GM18511 (cell line): ENCODE results near the gene ELF5.

Source experiments
- ATAC-seq: cut with Tn5 transposase; IDR thresholded peaks from one replicate; pipeline ENCODE4 v1.9.1; 2021; ENCODE audit warnings: mild to moderate bottlenecking, moderate library complexity; ENCODE audit not compliant: unreplicated experiment

ELF5 gene

DNA sequence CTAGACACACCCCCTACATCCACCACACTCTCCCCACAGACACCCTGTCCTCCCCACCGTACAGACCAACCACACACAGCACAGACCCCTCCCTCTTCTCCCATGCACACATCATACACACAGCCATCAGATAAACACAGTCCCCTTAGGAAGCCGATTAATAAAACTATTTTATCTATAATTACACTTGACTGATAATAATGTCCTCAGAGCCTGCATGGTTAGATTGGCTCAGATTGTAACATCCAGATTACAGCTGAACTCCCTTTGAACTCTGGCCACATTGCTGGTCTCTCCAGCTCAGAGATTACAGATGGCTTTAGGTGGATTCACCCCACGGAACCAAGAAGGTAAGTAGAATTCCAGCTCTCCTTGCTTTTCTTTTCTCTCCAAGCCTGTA, 9.5 kb upstream of the ELF5 start:
- no peak for ATAC-seq

DNA sequence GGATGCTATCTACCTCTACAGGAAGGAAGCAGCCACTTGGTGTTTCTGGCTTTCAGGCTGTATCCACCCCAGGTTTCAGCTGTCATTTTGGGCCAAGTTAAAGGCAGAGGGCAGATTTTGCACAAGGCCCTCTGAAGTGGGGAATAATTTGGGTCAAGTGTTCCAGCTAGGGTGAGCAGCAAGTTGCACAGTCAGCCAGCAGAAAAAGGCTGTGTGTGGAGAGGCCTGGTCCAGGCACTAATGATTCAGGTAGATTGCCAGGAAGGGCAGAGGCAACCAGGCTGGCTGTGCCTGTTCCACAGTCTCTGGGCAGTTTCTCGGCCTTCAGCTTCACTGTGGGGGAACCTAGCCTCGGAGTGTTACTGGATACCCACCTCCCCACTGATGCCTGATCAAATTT, 8.6 kb upstream of the ELF5 start:
- no peak for ATAC-seq

GRCh38 chr11:34521265-34521664, 7.7 kb upstream of the ELF5 start:
- no peak for ATAC-seq

- no peak for ATAC-seq
Measured at GRCh38 chr11:34519595-34520235, 6.1 kb upstream of the ELF5 start.

GRCh38 chr11:34516247-34517040, 2.9 kb upstream of the ELF5 start:
- ATAC-seq, result no peak

DNA sequence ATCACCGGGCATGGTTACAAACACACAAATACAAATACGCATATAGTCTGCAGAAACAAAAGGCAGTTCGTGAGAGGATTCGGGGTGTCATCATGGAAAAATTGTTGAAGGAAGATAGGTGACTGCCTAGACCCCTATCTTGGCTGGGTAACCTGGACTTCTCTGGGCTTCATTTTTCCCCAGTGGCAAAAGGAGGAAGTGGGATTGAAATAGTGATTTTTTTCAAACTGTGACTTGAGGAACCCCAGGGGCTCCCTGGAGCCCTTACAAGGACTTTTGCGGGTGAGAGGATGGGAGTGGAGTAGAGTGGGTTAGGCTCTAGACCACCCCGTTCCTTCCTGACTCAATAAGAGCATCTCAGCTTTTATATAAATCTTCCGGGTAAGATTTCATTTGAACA, 1.0 kb upstream of the ELF5 start:
- ATAC-seq, result no peak

DNA sequence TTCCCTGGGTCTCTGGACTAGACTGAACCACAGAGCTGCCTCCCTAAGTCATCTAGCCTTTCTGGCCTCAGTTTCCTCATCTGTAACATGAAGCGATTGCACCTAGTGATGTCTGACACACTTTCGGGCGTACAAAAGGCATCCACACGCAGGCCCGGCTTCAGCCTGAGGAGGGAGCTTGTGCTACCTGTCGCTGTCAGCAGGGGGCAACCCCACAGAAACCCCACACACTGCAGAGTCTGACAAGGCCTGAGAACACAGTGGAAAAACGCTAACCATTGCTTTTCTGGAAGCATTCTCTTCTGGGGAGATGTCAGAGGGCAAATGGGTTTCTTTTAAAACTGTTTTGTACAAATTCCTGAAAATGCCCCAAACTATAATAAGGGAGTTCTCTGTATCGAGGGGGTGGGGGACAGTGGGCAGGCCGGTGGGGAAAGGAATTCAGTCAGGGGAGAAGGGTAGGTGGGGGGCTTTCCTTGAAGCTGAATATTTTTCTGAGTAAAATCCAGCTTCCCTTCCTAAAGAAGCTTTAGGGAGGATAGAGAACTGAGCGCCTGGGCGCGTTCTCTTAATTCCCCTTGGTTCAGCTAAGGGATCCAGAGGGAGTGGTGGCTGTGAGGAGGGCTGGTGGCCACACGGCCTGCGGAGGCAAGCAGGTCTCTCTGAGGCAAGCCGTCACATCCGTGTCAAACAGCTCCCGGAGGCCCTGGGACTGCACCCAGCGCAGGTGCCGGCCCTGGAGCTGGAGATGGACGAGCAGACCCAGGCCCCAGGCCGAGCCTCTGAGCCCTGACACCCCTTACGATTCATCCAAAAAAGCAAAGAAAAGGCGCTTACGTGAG, 533 bp downstream of the ELF5 start:
- ATAC-seq, result peak; percentile 85

GRCh38 chr11:34510673-34511072, 2.9 kb downstream of the ELF5 start:
- no peak for ATAC-seq

GRCh38 chr11:34510218-34510617, 3.4 kb downstream of the ELF5 start:
- no peak for ATAC-seq

DNA sequence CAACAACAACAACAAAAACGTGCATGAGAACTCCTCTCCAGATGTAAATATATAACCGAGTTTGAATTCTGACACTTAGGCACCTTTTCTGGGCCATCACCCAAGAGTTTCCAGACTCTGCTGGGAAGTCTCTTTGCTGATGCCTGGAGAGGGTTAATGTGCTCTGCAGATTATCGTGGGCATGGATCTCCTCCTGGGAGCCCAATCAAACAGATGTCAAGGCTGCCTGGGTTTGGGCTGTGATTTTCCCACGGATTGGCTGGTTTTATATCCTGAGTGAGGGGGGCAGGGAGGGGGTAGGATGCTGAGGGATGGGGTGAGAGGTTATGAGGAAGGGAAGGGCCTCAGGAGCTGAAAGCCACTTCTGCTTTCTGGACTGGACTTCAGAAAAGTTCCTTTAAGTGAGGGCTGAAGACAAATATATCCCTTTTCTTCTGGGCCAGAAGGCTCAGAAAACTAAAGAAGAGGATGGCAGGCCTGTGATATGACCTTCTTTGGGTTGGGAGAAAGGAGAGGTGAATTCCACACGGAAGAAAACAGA, 4.2 kb downstream of the ELF5 start:
- ATAC-seq, result no peak

- ATAC-seq, result no peak
Measured at GRCh38 chr11:34508524-34508923, 5.1 kb downstream of the ELF5 start.

- ATAC-seq, result no peak
Measured at GRCh38 chr11:34507610-34508009, 6.0 kb downstream of the ELF5 start.

GRCh38 chr11:34507156-34507555, 6.4 kb downstream of the ELF5 start:
- ATAC-seq, result no peak

GRCh38 chr11:34505874-34506273, 7.7 kb downstream of the ELF5 start:
- no peak for ATAC-seq

GRCh38 chr11:34502949-34503348, 10.6 kb downstream of the ELF5 start:
- ATAC-seq, result no peak

DNA sequence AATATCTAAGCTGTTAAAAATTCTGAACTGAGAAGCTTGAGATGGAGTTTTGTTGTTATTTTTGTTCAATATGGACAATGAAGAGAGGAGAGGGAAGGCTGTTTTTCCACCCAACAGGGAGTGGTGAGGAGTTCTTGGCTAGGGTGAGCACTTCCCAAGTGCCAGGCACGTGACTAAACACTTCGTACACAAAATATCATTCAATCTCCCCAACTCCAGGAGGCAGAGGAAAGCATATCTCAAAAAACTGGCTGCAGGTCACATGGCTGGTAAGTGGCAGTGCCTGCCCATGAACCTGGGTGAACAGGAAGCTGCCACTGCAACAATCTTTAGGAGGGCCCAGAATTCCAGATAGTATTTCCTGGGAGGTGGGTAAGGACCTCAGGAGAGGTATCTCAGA, 11.6 kb downstream of the ELF5 start:
- ATAC-seq, result no peak

GRCh38 chr11:34501500-34501899, 12.1 kb downstream of the ELF5 start:
- ATAC-seq, result no peak

- ATAC-seq, result no peak
Measured at GRCh38 chr11:34499719-34500500, 13.7 kb downstream of the ELF5 start.

DNA sequence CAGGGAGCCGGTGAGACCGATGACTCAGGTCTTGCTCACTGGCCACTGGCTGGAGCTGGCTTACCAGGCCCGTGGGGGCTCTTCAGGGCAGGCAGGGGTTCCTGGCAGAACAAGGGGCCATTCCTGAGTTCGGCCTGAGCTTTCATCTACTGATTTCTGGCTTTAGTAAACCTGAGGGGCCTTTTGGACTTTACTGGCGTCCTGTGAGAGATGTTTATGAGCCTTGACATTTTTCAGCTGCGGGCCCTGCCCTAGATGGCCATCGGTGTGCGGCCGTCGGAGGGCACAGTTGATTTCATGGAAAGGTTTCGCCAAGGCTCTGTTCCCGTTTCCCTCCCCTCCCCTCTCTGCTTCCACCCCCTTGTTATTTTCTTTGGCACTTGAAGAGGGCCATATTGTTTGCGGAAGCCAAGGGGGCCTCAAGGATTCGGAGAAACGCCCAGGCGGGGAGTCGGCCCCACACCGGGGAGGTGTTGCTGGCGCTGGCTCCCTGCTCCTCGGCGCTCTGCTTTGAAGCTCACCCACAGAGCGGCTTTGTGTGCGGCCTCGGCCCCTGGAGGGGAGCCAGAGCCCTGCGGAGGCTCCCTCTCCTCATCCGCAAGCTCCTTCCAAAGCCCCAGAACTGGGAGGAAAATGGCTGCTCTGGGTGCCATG, 17.7 kb downstream of the ELF5 start:
- no peak for ATAC-seq

GRCh38 chr11:34495239-34495723, 18.3 kb downstream of the ELF5 start:
- ATAC-seq, result no peak
